ENCODE results near the gene RABEP1.

The RABEP1 gene

GRCh38 chr17:5434984-5435383, 152.9 kb downstream of the RABEP1 start:
- no peak for TF ChIP-seq CTCF (IDR thresholded peaks at IDR 0.05; ENCODE audit: extremely low read depth, insufficient read depth, missing control alignments)
- in situ Hi-C loops (cut with MboI; ENCODE audit: low pct_unique_long_range_greater_than_20kb, low sequenced_read_pairs, unreplicated experiment), result no loop called here
- DNase-seq (ENCODE audit: low spot score), result no peak

Measured in GM13977 (cell line).